PC-9 (cell line): ENCODE results near the gene CASP8AP2. TPM values are rescaled to one million over a fixed set of nuclear protein-coding genes. Genes with fewer than 3 reads are reported as not detected.
"Not testable (repeated sequence)": the region's sequence is repeated elsewhere in the genome, so short reads cannot be mapped to it uniquely, and the experiment has no call there.

Experiments used
- BruUV-seq: library from RNA; stranded (reverse); fragments of 400-500 nt; replicated peaks from 2 replicates; lab custom pipeline; 2021; lab: Mats Ljungman, UMichigan
- CTCF ChIA-PET: fragments of 300-600 bp; sonication (Branson Sonifier 250); formaldehyde crosslinking; loops from one replicate; lab custom pipeline; 2022; ENCODE audit warnings: antibody characterized with exemption; lab: Charles Lee
- POLR2A ChIA-PET: fragments of 300-600 bp; sonication (Branson Sonifier 250); formaldehyde crosslinking; loops from one replicate; lab custom pipeline; 2022; ENCODE audit warnings: antibody characterized with exemption; ENCODE audit not compliant: unreplicated experiment; lab: Charles Lee
- DNase-seq, 2 experiments: peaks; one replicate each; pipeline versions ENCODE4 v3.0.0 to v3.0.0-alpha.2; 2015 to 2022; ENCODE audit warnings: mixed read lengths in 1 of 2
- H2AFZ ChIP-seq: fragments of 200-600 bp; sonication (generic); 2 replicates; pipeline ENCODE4 v1.8.1; 2017; ENCODE audit warnings: antibody characterized with exemption
- H3F3A ChIP-seq: fragments of 200-600 bp; sonication (generic); 2 replicates; pipeline ENCODE4 v1.8.1; 2017; ENCODE audit warnings: antibody characterized with exemption, mild to moderate bottlenecking, low read depth; ENCODE audit not compliant: insufficient read depth
- H3K27ac ChIP-seq: fragments of 200-600 bp; sonication (generic); 2 replicates; pipeline ENCODE4 v1.6.1; 2016; ENCODE audit warnings: mixed run types
- H3K27me3 ChIP-seq: fragments of 200-600 bp; sonication (generic); 2 replicates; pipeline ENCODE4 v1.6.1; 2016; ENCODE audit warnings: low read depth, mixed run types; ENCODE audit not compliant: insufficient read depth
- H3K36me3 ChIP-seq: fragments of 200-600 bp; sonication (generic); 2 replicates; pipeline ENCODE4 v1.6.1; 2016; ENCODE audit warnings: low read depth, mixed run types
- H3K4me1 ChIP-seq: fragments of 200-600 bp; sonication (generic); replicated peaks from 2 replicates; pipeline ENCODE4 v1.6.1; 2016; ENCODE audit warnings: mixed run types; ENCODE audit not compliant: insufficient read depth
- H3K4me2 ChIP-seq: fragments of 200-600 bp; sonication (generic); 2 replicates; pipeline ENCODE4 v1.6.1; 2017; ENCODE audit warnings: mixed run types
- H3K4me3 ChIP-seq: fragments of 200-600 bp; sonication (generic); 2 replicates; pipeline ENCODE4 v1.6.1; 2016; ENCODE audit warnings: mixed run types
- H3K79me2 ChIP-seq: fragments of 200-600 bp; sonication (generic); 2 replicates; pipeline ENCODE4 v1.6.1; 2017; ENCODE audit warnings: low read depth, mixed run types
- H3K9me2 ChIP-seq: fragments of 200-600 bp; sonication (generic); 2 replicates; pipeline ENCODE4 v1.8.1; 2017; ENCODE audit warnings: mild to moderate bottlenecking; ENCODE audit not compliant: insufficient read depth
- H3K9me3 ChIP-seq: fragments of 200-600 bp; sonication (generic); 2 replicates; pipeline ENCODE4 v1.8.1; 2016; ENCODE audit warnings: low read depth; ENCODE audit not compliant: insufficient read depth
- H4K20me1 ChIP-seq: fragments of 200-600 bp; sonication (generic); 2 replicates; pipeline ENCODE4 v1.8.1; 2017; ENCODE audit not compliant: insufficient read depth
- CTCF ChIP-seq: fragments of 200-600 bp; sonication (generic); conservative IDR thresholded peaks from 2 replicates; pipeline ENCODE4 v1.6.1; 2017; ENCODE audit warnings: mixed run types, antibody characterized with exemption, mild to moderate bottlenecking, moderate library complexity
- EZH2 ChIP-seq: fragments of 200-600 bp; sonication (generic); IDR thresholded peaks from 2 replicates; pipeline ENCODE4 v1.8.0; 2017; ENCODE audit warnings: antibody characterized with exemption, low read depth
- intact Hi-C: fragments of 100-400 bp; cut with micrococcal nuclease; formaldehyde crosslinking; loops from one replicate; pipeline ENCODE4 v1.10.0; 2022; ENCODE audit not compliant: unreplicated experiment
- total RNA-seq: library from RNA; stranded (reverse); gene quantifications from 2 replicates; pipeline ENCODE4 v1.2.3, GENCODE V29; 2021

The CASP8AP2 gene
- total RNA-seq, 1 experiment from 2014 or later = 17.4 TPM

- no peaks in the 10 kb centered on the region for H3K27me3 ChIP-seq
- H3K4me1 ChIP-seq = no peaks in the 10 kb centered on the region
- H3F3A ChIP-seq = no peaks in the 10 kb centered on the region
- peak in 1 of 2 experiments; percentile 28 for DNase-seq
- no TSS peak for BruUV-seq
- H4K20me1 ChIP-seq = no peaks in the 10 kb centered on the region
- no peak overlapping the region for H3K4me3 ChIP-seq
- H3K4me2 ChIP-seq = no peak overlapping the region
- no peak overlapping the region for H2AFZ ChIP-seq
- no peaks in the 10 kb centered on the region for H3K9me3 ChIP-seq
- no peak overlapping the region for H3K27ac ChIP-seq
- intact Hi-C loops = no loop called here
- H3K9me2 ChIP-seq = no peaks in the 10 kb centered on the region
- POLR2A ChIA-PET = no interaction called here
- CTCF ChIA-PET = no interaction called here
- no peaks in the 10 kb centered on the region for H3K79me2 ChIP-seq
- TF ChIP-seq CTCF (no peak), EZH2 (no peak)
- H3K36me3 ChIP-seq = no peaks in the 10 kb centered on the region
These were observed 65.7 kb downstream of the CASP8AP2 start for GRCh38 chr6:89895276-89895874.

DNA sequence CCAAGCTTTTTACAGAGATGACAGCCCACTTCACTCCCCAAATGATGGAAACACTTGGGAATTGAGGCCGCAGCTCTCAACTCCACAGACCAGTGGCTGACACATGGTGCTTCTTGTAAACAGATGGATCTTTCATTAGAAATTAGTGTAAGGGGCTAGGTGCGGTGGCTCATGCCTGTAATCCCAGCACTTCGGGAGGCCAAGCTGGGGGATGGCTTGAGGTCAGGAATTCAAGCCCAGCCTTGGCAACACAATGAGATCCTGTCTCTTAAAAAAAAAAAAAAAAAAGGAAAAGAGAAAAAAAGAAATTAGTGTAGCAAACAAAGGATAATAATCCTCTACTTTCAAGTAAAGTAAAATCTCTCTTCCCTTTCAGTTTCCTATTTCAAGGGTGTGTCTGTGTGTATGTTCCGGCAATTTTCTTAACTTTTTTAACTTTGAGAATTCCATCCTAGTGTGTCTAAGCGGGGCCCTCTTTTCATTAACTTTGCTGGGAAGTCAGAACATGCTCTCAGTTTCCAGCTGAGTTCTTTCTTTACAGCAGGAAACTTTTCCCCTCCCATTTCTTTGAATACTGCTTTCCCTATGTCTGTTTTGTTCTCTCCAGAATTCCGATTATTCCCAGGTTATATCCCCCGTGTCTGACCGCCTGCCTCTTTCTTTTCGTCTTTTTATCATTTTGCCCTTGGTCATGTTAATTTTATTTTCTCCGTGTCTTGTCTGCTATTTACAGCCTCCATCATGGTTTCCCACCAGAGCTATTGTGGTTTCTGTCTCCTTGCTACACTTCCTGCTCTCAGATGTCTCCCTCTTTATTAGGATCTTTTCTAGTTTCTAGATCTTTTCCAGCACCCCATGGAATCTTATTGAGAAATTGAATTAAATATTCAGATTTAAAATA, 80.6 kb downstream of the CASP8AP2 start:
- POLR2A ChIA-PET = not testable (repeated sequence)

DNA sequence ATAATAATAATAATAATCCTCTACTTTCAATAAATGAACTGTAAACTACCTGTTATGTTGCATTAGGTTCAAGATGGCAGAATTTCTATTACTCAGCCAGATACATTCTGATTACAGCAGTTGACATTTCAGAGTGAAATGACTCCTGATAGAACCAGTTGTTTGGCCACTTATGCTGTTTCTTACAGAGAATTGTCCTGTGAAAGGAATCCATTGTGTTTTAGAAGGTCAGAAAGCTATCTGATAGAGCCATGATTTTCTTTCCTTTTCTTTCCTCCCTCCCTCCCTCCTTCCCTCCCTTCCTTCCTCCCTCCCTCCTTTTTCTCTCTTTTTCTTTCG, 81.2 kb downstream of the CASP8AP2 start:
- H3K4me2 ChIP-seq = no peak overlapping the region
- no peaks in the 10 kb centered on the region for H4K20me1 ChIP-seq
- no peaks in the 10 kb centered on the region for H3F3A ChIP-seq
- H2AFZ ChIP-seq = no peak overlapping the region
- H3K4me1 ChIP-seq = no peaks in the 10 kb centered on the region
- H3K9me2 ChIP-seq = no peaks in the 10 kb centered on the region
- no peaks in the 10 kb centered on the region for H3K9me3 ChIP-seq
- BruUV-seq = no TSS peak
- POLR2A ChIA-PET = no interaction called here
- no peak overlapping the region for H3K27ac ChIP-seq
- CTCF ChIA-PET = no interaction called here
- H3K79me2 ChIP-seq = no peaks in the 10 kb centered on the region
- TF ChIP-seq CTCF (no peak), EZH2 (no peak)
- no peak overlapping the region for H3K4me3 ChIP-seq
- no peak for DNase-seq
- no peaks in the 10 kb centered on the region for H3K36me3 ChIP-seq
- intact Hi-C loops = no loop called here
- H3K27me3 ChIP-seq = no peaks in the 10 kb centered on the region

More for the DNA sequence above, 80.6 kb downstream of the CASP8AP2 start:
- H3F3A ChIP-seq, H3K4me2 ChIP-seq, H3K27me3 ChIP-seq, BruUV-seq, H3K9me2 ChIP-seq, H2AFZ ChIP-seq, H4K20me1 ChIP-seq, intact Hi-C loops, H3K27ac ChIP-seq, H3K4me3 ChIP-seq, H3K4me1 ChIP-seq, H3K79me2 ChIP-seq, DNase-seq, H3K36me3 ChIP-seq, H3K9me3 ChIP-seq, CTCF ChIA-PET: not testable (repeated sequence)
